Measurements from ENCODE around the gene DIAPH2.

DNA sequence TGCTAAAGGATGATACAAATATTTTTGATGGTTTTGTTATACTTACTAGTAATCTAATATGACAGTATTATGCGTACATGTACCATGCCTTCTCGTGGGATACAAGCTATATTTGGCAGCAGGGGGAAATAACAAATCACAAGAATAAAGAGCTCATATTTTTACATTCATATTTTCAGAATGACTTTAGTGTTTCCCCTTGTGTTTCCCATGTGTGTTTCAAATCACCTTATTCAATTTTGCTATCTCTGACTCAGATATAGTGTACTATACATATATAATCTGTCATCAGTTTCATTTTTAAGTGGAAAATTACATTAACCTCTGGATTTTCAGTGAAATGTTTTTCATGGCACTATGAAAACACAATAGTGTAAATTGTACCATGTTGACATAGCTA lies 345.8 kb downstream of the DIAPH2 start:
- TF ChIP-seq STAT1 (IDR thresholded peaks at IDR 0.05; ENCODE audit: unreplicated experiment) (no peak), EZH2phosphoT487 (IDR thresholded peaks at IDR 0.05; ENCODE audit: unreplicated experiment) (no peak)
- TF ChIP-seq, protein P1, sequence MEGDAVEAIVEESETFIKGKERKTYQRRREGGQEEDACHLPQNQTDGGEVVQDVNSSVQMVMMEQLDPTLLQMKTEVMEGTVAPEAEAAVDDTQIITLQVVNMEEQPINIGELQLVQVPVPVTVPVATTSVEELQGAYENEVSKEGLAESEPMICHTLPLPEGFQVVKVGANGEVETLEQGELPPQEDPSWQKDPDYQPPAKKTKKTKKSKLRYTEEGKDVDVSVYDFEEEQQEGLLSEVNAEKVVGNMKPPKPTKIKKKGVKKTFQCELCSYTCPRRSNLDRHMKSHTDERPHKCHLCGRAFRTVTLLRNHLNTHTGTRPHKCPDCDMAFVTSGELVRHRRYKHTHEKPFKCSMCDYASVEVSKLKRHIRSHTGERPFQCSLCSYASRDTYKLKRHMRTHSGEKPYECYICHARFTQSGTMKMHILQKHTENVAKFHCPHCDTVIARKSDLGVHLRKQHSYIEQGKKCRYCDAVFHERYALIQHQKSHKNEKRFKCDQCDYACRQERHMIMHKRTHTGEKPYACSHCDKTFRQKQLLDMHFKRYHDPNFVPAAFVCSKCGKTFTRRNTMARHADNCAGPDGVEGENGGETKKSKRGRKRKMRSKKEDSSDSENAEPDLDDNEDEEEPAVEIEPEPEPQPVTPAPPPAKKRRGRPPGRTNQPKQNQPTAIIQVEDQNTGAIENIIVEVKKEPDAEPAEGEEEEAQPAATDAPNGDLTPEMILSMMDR (conservative IDR thresholded peaks at IDR 0.05; ENCODE audit: low read depth in 2 of 2) = no peak

All from GM23338 (cell line).